ENCODE results near the gene ITPR2. TPM values are rescaled to one million over a fixed set of nuclear protein-coding genes. Genes with fewer than 3 reads are reported as not detected.

Gene ITPR2
- polyA plus RNA-seq, 1 donor = 16.5 TPM

- DNase-seq = no peak
Observed at GRCh38 chr12:26704684-26705460, 128.1 kb downstream of the ITPR2 start.

DNA sequence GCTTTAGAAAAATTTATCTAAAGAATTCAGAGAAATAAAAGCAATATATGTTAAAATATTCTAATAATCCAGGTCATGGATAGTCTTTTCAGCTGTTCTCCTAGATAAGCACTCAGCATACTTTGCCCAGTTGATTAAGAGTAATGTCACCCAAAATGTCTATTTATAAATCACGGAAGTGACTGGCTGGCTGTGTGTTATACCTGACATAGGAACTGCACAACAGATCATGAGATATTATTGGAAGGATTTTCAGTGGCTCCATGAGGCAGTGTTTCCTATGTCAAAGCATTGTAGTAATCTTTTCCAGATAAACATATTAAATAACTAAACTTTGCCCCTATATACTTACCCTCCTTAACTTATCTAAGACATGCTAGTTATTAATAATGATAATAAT lies 128.8 kb downstream of the ITPR2 start:
- no peak for DNase-seq

DNA sequence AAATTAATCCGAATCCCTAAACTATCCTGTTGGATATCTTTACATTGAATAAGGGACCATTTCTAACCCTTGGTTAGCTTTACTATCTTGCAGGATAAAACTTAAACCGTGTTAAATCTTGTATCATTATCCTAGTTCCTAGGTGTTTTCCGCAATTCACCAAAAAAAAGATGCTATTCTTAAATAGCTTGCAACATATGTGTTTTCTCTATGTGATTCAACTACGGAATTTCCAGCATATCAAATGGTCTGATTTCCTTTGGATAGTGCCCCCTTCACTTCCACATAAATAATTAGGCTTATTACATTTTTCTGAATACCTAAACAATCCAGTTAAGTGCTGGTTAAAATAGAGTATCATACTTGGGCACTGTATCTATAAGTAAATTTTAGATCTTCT lies 130.3 kb downstream of the ITPR2 start:
- DNase-seq = no peak

DNA sequence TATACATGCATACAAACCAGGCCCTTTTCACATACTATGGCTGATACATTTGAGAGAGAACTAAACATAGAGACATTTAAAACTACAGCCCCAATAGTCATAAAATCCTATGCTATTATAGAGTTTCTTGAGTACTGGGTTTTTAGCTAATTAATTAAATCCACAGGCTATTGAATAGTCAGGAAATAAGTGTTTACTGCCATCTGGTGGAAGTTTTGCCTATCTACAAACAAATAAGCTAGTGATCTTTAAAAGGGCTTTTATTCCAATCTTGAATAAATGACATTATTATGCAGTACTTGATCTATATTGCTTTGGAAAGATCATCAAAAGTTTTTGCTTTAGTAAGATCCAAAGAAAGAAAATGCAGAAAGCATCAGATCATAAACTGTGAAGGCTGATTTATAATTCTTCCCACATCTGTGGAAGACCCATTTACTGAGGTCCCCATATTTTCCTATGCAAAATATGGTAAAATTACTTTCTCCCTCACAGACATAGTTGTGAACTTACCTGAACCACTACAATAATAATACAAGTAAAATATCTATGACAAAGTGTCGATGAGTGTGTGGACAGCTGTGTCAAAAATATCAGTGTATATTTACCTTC lies 131.3 kb downstream of the ITPR2 start:
- peak; percentile 50 for DNase-seq

GRCh38 chr12:26700430-26700829 lies 132.6 kb downstream of the ITPR2 start:
- DNase-seq = no peak

DNA sequence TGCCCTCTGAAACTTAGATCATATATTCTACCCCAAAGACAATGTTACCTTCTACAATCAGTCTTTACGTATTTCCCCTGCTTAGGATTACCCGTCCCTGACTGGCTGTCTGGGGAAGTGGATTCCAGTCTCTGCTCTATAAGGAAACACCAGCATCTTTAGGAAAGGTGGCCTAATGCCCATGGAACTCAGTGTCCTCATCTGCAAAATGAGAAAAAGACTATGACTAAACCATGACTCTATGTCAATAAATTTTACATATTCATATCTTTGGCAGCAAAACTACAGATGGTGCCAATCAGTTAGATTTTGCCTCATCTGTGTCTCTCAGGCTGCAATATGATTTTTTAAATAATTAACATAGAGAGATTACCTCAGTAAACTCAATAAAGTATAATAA lies 133.8 kb downstream of the ITPR2 start:
- no peak for DNase-seq

DNA sequence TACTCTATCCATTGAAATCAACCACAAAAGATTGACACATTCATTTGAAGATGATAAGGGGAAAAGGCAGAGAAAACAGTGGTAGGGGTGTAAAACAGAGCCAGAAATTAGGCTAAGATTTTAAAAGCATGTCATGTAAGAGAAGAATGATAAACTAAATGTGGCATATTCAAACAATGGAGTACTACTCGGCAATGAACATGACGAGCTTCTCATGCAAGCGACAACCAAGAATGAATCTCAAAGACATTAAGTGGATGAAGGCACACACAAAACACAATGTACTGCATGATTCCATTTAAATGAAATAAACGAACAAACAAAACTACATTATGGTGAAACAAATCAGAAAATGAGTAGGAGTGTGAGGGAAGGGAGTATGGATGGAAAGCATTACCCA lies 134.8 kb downstream of the ITPR2 start:
- DNase-seq = no peak

- DNase-seq = no peak
Observed at GRCh38 chr12:26697217-26697616, 135.8 kb downstream of the ITPR2 start.

- DNase-seq = no peak
Observed at GRCh38 chr12:26696613-26697092, 136.3 kb downstream of the ITPR2 start.

DNA sequence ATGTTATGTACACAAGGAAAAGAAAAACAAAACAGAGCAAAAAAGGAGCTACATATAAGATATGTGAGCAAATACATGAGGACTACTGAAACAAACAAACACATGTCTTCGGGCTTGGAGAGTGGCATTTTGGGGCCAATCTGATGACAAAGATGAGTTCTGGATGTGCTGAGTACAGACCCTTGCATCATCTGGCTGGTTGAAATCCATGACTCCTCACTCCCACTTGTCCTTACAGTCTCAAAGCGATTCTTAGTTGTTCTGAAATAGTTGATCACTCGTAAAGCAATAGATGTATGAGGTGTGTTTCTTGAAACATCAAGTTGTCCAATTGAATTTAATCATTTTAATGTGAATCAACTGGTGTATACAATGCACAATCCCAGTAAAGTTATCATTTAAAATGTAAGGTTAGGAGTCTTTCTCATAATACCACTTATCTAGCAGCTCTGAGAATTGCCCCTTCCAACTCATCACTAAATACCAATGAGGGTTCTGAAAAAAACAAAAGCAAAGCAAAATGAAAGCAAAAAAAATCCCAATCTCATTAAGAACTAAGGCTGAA lies 136.9 kb downstream of the ITPR2 start:
- DNase-seq = no peak

DNA sequence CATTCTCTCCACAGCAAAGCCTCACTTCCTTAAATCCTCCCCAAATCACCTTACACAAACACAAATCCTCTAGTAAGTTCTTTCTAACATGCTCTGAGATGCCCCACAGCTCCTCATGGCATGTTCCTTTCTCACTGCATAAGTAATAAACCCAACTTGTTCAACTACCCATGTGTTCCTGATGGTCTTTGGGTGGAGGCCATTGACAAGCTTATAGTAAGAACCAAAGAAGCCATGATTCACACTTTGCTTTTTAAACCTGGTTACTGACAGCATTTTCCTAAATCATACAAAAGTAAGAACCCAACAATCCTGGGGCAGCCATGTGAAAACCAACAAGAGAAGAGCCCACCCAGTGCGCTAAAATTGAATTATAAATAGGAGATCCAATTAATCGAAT lies 138.6 kb downstream of the ITPR2 start:
- DNase-seq = no peak

- DNase-seq = no peak
Observed at GRCh38 chr12:26692407-26692806, 140.6 kb downstream of the ITPR2 start.

- no peak for DNase-seq
Observed at GRCh38 chr12:26691234-26691970, 141.6 kb downstream of the ITPR2 start.

DNA sequence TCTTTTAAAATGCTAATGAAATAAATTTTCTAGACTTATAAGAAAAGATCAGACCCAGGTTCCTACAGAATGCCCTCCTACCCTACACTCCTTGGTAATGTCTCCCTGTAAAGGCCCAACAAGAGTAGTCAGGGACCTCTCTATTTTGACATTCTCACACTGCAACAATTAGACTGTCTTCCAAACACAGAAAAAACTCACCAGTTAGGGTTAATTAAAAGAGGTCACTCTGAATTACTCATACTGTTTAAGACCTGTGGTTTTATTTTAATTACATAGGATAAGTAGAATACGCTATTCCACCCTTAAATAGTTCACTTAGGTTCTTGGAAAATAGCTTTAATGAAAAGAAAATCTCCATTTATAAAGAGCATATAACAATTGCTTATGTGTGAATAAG lies 142.4 kb downstream of the ITPR2 start:
- no peak for DNase-seq

GRCh38 chr12:26689281-26689841 lies 143.6 kb downstream of the ITPR2 start:
- no peak for DNase-seq

DNA sequence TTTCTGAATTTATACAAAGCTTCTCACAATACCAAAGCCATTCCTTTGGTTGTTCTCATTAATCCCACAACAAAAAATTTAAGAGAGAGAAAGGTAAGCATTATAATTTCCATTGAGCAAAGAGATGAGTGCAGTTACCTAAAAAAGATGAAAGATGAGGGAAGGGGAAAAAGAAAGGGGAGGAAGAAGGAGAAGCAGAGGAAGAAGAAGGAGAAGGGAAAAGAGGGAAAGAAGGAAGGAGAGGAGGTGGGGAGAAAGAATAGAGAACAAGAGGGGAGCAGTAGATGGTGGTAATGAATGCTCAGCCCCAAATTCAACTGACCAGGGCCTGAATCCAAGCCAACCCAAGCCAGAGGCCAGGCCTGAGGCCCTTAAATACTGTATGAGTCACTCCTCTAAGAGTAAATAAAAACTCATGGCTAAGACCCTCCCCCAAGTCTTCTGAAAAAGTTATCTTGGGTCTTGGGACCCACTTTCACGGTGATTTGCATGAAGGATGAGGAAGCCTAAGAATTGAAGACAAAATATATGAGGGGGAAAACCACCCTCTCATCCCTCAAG lies 144.6 kb downstream of the ITPR2 start:
- no peak for DNase-seq

DNA sequence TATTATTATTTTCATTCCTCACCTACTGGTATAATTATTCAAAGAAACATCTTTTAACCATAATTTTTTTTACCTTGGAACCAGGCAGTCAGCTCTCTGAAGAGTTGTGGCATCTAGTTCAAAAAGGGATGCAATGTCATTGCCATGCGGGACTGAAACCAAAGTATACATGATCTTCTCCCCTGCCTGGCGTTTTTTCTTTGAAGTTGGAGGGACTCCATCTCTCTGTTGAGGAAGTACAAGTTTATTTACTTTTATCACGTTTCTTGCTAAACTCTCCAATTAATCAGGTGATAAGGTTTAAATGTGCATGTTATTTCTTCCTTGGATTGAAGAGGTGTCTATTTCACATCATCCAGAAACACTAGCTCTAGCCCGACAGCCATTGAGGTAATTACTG lies 146.6 kb downstream of the ITPR2 start:
- DNase-seq = no peak

DNA sequence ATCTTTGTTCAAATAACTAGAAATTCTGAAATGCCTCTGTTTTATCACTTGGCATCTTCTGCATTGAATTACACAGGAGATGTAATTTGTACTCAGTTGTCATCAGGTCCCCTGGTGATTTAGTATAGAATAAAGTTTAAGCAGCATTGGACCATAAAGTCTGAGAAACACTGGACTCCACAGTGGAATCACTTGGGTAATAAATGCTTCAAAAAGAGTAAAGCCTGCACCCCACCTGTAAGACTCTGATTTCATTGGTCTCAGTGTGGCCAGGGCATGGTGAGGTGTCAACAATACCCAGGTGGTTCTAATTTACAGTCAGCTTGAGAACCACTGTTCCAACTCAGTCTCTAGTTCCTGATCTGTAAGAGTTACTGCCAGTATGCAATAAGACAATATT lies 148.9 kb downstream of the ITPR2 start:
- no peak for DNase-seq

DNA sequence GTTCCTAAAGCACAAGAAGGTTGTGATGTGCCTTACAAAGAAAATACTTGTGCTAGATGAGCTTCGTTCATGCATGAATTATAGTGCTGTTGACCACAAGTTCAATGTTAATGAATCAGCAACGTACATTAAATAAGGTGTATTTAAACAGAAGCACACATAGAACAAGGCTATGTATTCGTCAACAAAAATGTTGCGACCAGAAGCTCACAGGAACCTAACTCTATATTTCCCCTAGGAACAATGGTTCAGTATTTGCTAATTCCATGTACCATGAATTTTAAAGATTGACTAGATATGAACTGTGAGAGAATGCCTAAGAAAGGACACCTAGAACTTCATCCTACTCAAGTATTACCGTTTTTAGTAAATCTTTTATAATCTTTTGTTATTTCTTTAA lies 149.6 kb downstream of the ITPR2 start:
- DNase-seq = no peak

GRCh38 chr12:26680727-26681455 lies 152.1 kb downstream of the ITPR2 start:
- no peak for DNase-seq
